ENCODE data around the gene RBM17. TPM values are rescaled to one million over a fixed set of nuclear protein-coding genes. Genes with fewer than 3 reads are reported as not detected.

The RBM17 gene
- total and polyA plus RNA-seq, 8 donors = 41.4 to 168 (median 84.7) TPM

DNA sequence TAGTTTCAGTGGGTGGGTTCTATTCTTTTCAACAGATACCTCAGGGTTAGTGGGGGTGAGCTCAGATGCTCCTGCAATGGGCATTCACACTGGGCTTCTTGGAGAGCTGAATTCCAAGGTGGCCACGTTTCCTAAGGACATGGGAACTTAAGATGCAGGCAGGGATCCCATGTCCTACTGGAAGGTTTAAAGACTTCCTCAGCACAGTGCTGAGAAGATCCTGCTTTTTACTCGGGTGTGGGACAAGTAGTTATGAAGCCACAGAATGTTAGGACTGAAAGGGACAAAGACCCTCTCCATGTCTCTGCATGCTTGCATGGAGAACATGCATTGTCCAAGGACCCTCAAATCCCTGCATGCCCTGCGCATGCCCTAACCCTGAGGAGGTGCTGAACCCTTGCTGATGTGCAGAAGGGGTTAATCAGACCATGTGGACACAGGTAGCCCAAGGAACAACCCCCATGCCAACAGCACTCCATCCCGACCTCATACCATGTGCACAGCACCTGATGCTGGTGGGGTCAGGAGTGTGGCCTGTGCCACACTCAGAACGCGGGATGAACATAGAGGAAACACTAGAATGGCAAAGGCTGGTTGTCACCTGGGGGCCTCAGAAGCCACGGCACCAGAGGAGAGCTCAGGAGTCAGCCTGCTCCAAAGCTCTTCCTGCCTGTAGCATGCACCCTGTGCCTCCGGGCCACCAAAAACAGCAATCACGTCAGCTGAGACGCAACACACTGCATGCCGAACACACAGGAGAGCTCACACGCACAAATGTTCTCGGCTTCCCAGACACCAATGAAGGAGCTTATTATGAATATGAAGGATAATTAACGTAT lies 41.8 kb upstream of the RBM17 start:
- Histone ChIP-seq H3K4me3 (no peak overlapping the region), H3K27me3 (no peaks in the 10 kb centered on the region), H3K9me3 (no peaks in the 10 kb centered on the region), H3K27ac (no peak overlapping the region), H3K4me1 (peaks cover 0 to 20% (median 17%) of the 10 kb centered on the region in 4 donors), H3K36me3 (no peaks in the 10 kb centered on the region)
- WGBS, 5 donors = 77 to 86% (median 79%) methylated on average over 14 of the region's 14 CpGs
- TF ChIP-seq, protein P1, sequence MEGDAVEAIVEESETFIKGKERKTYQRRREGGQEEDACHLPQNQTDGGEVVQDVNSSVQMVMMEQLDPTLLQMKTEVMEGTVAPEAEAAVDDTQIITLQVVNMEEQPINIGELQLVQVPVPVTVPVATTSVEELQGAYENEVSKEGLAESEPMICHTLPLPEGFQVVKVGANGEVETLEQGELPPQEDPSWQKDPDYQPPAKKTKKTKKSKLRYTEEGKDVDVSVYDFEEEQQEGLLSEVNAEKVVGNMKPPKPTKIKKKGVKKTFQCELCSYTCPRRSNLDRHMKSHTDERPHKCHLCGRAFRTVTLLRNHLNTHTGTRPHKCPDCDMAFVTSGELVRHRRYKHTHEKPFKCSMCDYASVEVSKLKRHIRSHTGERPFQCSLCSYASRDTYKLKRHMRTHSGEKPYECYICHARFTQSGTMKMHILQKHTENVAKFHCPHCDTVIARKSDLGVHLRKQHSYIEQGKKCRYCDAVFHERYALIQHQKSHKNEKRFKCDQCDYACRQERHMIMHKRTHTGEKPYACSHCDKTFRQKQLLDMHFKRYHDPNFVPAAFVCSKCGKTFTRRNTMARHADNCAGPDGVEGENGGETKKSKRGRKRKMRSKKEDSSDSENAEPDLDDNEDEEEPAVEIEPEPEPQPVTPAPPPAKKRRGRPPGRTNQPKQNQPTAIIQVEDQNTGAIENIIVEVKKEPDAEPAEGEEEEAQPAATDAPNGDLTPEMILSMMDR (IDR thresholded peaks at IDR 0.05) = no peak
- TF ChIP-seq POLR2A (IDR thresholded peaks at IDR 0.05) (no peak), EP300 (IDR thresholded peaks at IDR 0.05) (no peak), POLR2AphosphoS5 (IDR thresholded peaks at IDR 0.05) (no peak)
- intact Hi-C loops (cut with DNase I; ENCODE audit: low total_unique reads) = no loop called here
- DNase-seq = no peak

DNA sequence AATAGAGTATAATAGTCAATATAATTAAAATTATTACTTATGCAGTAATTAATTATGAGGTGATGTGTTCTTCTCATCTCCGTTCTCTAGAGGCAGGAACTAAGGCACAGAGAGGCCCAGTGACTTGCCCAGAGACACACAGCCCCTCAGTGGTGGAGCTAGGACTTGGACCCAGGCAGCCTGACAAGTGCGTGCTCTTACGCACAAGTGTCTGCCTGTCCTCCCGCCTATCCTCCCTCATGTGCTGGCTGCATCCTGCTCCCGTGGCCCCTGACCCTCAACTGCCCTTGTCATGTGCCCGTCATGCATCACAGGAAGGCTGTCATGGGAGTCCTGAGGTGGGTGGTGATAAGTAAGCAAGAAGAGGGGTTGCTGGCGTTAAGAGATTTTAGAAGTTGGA lies 41.0 kb upstream of the RBM17 start:
- Histone ChIP-seq H3K27me3 (no peaks in the 10 kb centered on the region), H3K36me3 (no peaks in the 10 kb centered on the region), H3K4me1 (peaks cover 0 to 29% (median 25%) of the 10 kb centered on the region in 4 donors), H3K4me3 (no peak overlapping the region), H3K27ac (no peak overlapping the region), H3K9me3 (no peaks in the 10 kb centered on the region)
- TF ChIP-seq POLR2AphosphoS5 (IDR thresholded peaks at IDR 0.05) (no peak), EP300 (IDR thresholded peaks at IDR 0.05) (no peak), POLR2A (IDR thresholded peaks at IDR 0.05) (no peak)
- TF ChIP-seq, protein P1 (IDR thresholded peaks at IDR 0.05) = no peak
- intact Hi-C loops (cut with DNase I; ENCODE audit: low total_unique reads) = no loop called here
- WGBS, 5 donors = 85 to 90% (median 89%) methylated on average over 7 of the region's 7 CpGs
- DNase-seq = no peak

DNA sequence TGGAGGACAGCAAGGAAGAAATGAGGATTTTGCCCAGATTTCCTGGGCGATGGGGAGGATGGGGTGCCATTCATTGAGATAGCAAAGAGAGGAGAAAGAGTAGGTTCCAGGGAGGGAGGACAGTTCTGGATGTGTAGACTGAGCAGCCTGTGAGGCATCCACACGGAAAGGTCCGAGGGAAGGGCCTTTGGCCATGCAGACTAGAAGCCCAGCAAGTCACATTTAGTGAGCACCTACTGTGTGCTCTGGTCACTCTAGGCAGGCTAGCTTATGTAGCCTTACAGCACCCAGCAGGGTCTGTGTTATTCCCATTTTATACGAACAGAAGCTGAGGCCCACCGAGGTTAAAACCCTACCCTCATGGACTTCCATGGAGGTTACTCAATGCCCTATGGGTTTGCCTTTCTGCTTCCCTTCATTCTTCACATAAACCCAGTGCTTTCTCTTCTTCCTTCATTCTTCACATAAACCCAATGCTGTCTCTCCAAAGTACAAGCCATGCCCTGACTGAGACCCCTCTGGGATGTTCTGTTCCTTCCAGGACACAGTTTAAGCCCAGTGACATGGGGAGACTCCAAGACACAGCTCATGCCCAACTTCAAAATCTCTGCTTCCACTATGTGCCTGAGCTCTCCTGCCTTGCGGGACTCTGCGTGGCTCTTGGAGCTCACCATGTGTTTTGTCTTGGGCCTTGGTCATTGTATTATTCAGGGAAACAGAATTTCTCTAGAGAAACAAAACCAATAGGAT lies 40.4 kb upstream of the RBM17 start:
- no peaks in the 10 kb centered on the region for H3K27me3 ChIP-seq
- H3K36me3 ChIP-seq = no peaks in the 10 kb centered on the region
- peaks cover 0 to 35% (median 30%) of the 10 kb centered on the region in 4 donors for H3K4me1 ChIP-seq
- TF ChIP-seq POLR2AphosphoS5 (IDR thresholded peaks at IDR 0.05) (no peak), EP300 (IDR thresholded peaks at IDR 0.05) (no peak), POLR2A (IDR thresholded peaks at IDR 0.05) (no peak)
- TF ChIP-seq, protein P1 (IDR thresholded peaks at IDR 0.05) = no peak
- H3K27ac ChIP-seq = no peak overlapping the region
- intact Hi-C loops (cut with DNase I; ENCODE audit: low total_unique reads) = no loop called here
- DNase-seq = no peak
- WGBS, 5 donors = 92 to 97% (median 96%) methylated on average over 7 of the region's 7 CpGs
- no peaks in the 10 kb centered on the region for H3K9me3 ChIP-seq
- H3K4me3 ChIP-seq = no peak overlapping the region

DNA sequence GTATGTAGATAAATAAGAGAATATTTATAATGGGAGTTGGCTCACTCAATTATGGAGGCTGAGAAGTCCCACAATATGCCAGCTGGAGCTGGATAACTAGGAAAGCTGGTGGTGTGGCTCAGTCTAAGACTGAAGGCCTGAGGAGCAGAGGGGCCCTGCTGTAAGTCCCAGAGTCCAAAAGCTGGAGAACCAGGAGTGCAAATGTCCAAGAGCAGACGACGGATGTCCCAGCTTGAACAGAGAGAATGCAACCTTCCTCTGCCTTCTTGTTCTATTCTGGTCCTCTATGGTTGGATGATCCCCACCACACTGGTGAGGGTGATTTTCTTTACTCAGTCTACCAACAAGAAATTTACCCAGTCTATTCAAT lies 39.8 kb upstream of the RBM17 start:
- WGBS, 5 donors = 83 to 100% (median 92%) methylated on average over 2 of the region's 2 CpGs
- Histone ChIP-seq H3K9me3 (no peaks in the 10 kb centered on the region), H3K27me3 (no peaks in the 10 kb centered on the region), H3K4me1 (peaks cover 3 to 40% (median 35%) of the 10 kb centered on the region in 4 donors), H3K4me3 (no peak overlapping the region), H3K27ac (no peak overlapping the region), H3K36me3 (no peaks in the 10 kb centered on the region)
- no peak for DNase-seq
- TF ChIP-seq POLR2AphosphoS5 (IDR thresholded peaks at IDR 0.05) = no peak
- no peak for TF ChIP-seq EP300 (IDR thresholded peaks at IDR 0.05)
- TF ChIP-seq POLR2A (IDR thresholded peaks at IDR 0.05) = no peak
- TF ChIP-seq, protein P1 (IDR thresholded peaks at IDR 0.05) = no peak
- intact Hi-C loops (cut with DNase I; ENCODE audit: low total_unique reads) = no loop called here
